HG02840 (cell line): Measurements from ENCODE around the gene EBF3.

Source experiments
- ATAC-seq: cut with Tn5 transposase; IDR thresholded peaks from one replicate; pipeline ENCODE4 v1.9.1; 2021; ENCODE audit warnings: mild to moderate bottlenecking, moderate library complexity, moderate number of reproducible peaks; ENCODE audit not compliant: unreplicated experiment, low FRiP score

Gene EBF3

GRCh38 chr10:129814681-129815646 is 149.1 kb downstream of the EBF3 start:
- no peak for ATAC-seq

GRCh38 chr10:129812398-129812797 is 151.7 kb downstream of the EBF3 start:
- no peak for ATAC-seq

GRCh38 chr10:129811208-129811607 is 152.9 kb downstream of the EBF3 start:
- ATAC-seq: no peak

GRCh38 chr10:129809841-129810240 is 154.2 kb downstream of the EBF3 start:
- no peak for ATAC-seq

- ATAC-seq: no peak
These were observed 154.6 kb downstream of the EBF3 start for GRCh38 chr10:129809431-129809830.

GRCh38 chr10:129808092-129808983 is 155.7 kb downstream of the EBF3 start:
- ATAC-seq: no peak

- ATAC-seq: no peak
These were observed 156.9 kb downstream of the EBF3 start for GRCh38 chr10:129807211-129807610.

- no peak for ATAC-seq
These were observed 163.2 kb downstream of the EBF3 start for GRCh38 chr10:129800796-129801340.

- ATAC-seq: no peak
These were observed 164.1 kb downstream of the EBF3 start for GRCh38 chr10:129799942-129800341.

GRCh38 chr10:129796710-129797420 is 167.2 kb downstream of the EBF3 start:
- ATAC-seq: no peak

GRCh38 chr10:129793996-129794395 is 170.1 kb downstream of the EBF3 start:
- ATAC-seq: no peak

- ATAC-seq: no peak
These were observed 170.6 kb downstream of the EBF3 start for GRCh38 chr10:129793479-129793878.

GRCh38 chr10:129792864-129793263 is 171.2 kb downstream of the EBF3 start:
- ATAC-seq: no peak

GRCh38 chr10:129792141-129792540 is 171.9 kb downstream of the EBF3 start:
- no peak for ATAC-seq

- ATAC-seq: no peak
These were observed 173.2 kb downstream of the EBF3 start for GRCh38 chr10:129790715-129791446.

- ATAC-seq: no peak
These were observed 175.9 kb downstream of the EBF3 start for GRCh38 chr10:129788215-129788614.

- no peak for ATAC-seq
These were observed 176.5 kb downstream of the EBF3 start for GRCh38 chr10:129787557-129787956.

- no peak for ATAC-seq
These were observed 177.9 kb downstream of the EBF3 start for GRCh38 chr10:129786216-129786615.

GRCh38 chr10:129785536-129785981 is 178.5 kb downstream of the EBF3 start:
- no peak for ATAC-seq
